Islet precursor cell (in vitro differentiated cells): ENCODE measurements around the gene SLC25A30.
"Not testable (repeated sequence)": the region's sequence is repeated elsewhere in the genome, so short reads cannot be mapped to it uniquely, and the experiment has no call there.

ENCODE experiments used
- DNase-seq: peaks from one replicate; pipeline ENCODE4 v3.0.0-alpha.2; 2018

Gene SLC25A30

GRCh38 chr13:45426056-45426841 is 8.1 kb upstream of the SLC25A30 start:
- not testable (repeated sequence) for DNase-seq

GRCh38 chr13:45422731-45423292 is 4.6 kb upstream of the SLC25A30 start:
- no peak for DNase-seq

- DNase-seq, result no peak
These were observed 1.8 kb upstream of the SLC25A30 start for GRCh38 chr13:45419945-45420344.

GRCh38 chr13:45419389-45419788 is 1.2 kb upstream of the SLC25A30 start:
- DNase-seq, result not testable (repeated sequence)

- no peak for DNase-seq
These were observed 1.6 kb downstream of the SLC25A30 start for GRCh38 chr13:45416516-45417128.

- DNase-seq, result no peak
These were observed 3.1 kb downstream of the SLC25A30 start for GRCh38 chr13:45415112-45415511.

GRCh38 chr13:45413826-45414307 is 4.3 kb downstream of the SLC25A30 start:
- no peak for DNase-seq

- no peak for DNase-seq
These were observed 5.7 kb downstream of the SLC25A30 start for GRCh38 chr13:45412274-45413049.

- no peak for DNase-seq
These were observed 6.5 kb downstream of the SLC25A30 start for GRCh38 chr13:45411631-45412030.

- DNase-seq, result no peak
These were observed 7.0 kb downstream of the SLC25A30 start for GRCh38 chr13:45411221-45411620.

- no peak for DNase-seq
These were observed 7.7 kb downstream of the SLC25A30 start for GRCh38 chr13:45410466-45410865.

GRCh38 chr13:45410001-45410400 is 8.2 kb downstream of the SLC25A30 start:
- DNase-seq, result no peak

- no peak for DNase-seq
These were observed 11.8 kb downstream of the SLC25A30 start for GRCh38 chr13:45406421-45406820.

GRCh38 chr13:45403081-45403480 is 15.1 kb downstream of the SLC25A30 start:
- no peak for DNase-seq

- DNase-seq, result no peak
These were observed 15.5 kb downstream of the SLC25A30 start for GRCh38 chr13:45402641-45403040.

GRCh38 chr13:45401314-45401713 is 16.9 kb downstream of the SLC25A30 start:
- DNase-seq, result no peak

- DNase-seq, result no peak
These were observed 19.3 kb downstream of the SLC25A30 start for GRCh38 chr13:45398877-45399276.

- DNase-seq, result no peak
These were observed 21.6 kb downstream of the SLC25A30 start for GRCh38 chr13:45396533-45397095.

GRCh38 chr13:45393941-45394570 is 24.1 kb downstream of the SLC25A30 start:
- peak; percentile 71 for DNase-seq

GRCh38 chr13:45392811-45393210 is 25.4 kb downstream of the SLC25A30 start:
- DNase-seq, result no peak

GRCh38 chr13:45391926-45392325 is 26.2 kb downstream of the SLC25A30 start:
- no peak for DNase-seq

- not testable (repeated sequence) for DNase-seq
These were observed 27.0 kb downstream of the SLC25A30 start for GRCh38 chr13:45391128-45391527.
